Activated naive CD8-positive, alpha-beta T cell treated with anti-CD3 and anti-CD28 coated beads for 36 hours (primary cell): ENCODE measurements around the gene CALN1. TPM values are rescaled to one million over a fixed set of nuclear protein-coding genes. Genes with fewer than 3 reads are reported as not detected.
"Not testable (repeated sequence)": the region's sequence is repeated elsewhere in the genome, so short reads cannot be mapped to it uniquely, and the experiment has no call there.

Experiments used
- DNase-seq: peaks from one replicate; pipeline ENCODE4 v3.0.0; 2021
- H3K27ac Mint-ChIP-seq: one replicate; pipeline ENCODE4 v1.8.0; 2022; ENCODE audit warnings: mild to moderate bottlenecking, moderate library complexity, mixed read lengths
- H3K27me3 Mint-ChIP-seq: one replicate; pipeline ENCODE4 v1.8.0; 2022; ENCODE audit warnings: mild to moderate bottlenecking, mixed read lengths
- H3K36me3 Mint-ChIP-seq: one replicate; pipeline ENCODE4 v1.8.0; 2021; ENCODE audit warnings: mild to moderate bottlenecking, mixed read lengths
- H3K4me1 Mint-ChIP-seq: one replicate; pipeline ENCODE4 v1.8.0; 2021; ENCODE audit warnings: mixed read lengths
- H3K4me3 Mint-ChIP-seq: one replicate; pipeline ENCODE4 v1.8.0; 2022; ENCODE audit warnings: mild to moderate bottlenecking, moderate library complexity, mixed read lengths
- H3K9me3 Mint-ChIP-seq: one replicate; pipeline ENCODE4 v1.8.0; 2022; ENCODE audit warnings: mixed read lengths
- total RNA-seq, 2 experiments: library from RNA; stranded (reverse); gene quantifications; one replicate each; pipeline ENCODE4 v1.2.3, GENCODE V29; 2021

Gene CALN1
- total RNA-seq, 2 experiments from 2014 or later = not detected

DNA sequence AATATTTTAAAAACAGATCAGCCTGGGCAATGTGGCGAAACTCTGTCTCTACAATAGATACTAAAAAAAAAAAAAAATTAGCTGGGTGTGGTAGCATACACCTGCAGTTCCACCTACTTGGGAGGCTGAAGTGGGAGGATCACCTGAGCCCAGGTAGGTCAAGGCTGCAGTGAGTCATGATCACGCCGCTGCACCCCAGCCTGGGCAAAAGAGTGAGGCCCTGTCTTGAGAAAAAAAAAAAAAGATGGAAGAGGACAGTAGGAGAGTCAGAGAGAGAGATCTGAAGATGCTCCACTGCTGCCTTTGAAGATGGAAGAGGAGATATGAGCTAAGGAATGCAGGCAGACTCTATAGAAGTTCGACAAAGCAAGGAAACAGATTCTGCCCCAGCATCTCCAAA, 181.9 kb downstream of the CALN1 start:
- no peaks in the 10 kb centered on the region for H3K27me3 Mint-ChIP-seq
- peaks cover 3% of the 10 kb centered on the region for H3K9me3 Mint-ChIP-seq
- H3K4me1 Mint-ChIP-seq = no peaks in the 10 kb centered on the region
- H3K4me3 Mint-ChIP-seq = no peak overlapping the region
- no peak for DNase-seq
- no peaks in the 10 kb centered on the region for H3K36me3 Mint-ChIP-seq
- H3K27ac Mint-ChIP-seq = no peak overlapping the region

DNA sequence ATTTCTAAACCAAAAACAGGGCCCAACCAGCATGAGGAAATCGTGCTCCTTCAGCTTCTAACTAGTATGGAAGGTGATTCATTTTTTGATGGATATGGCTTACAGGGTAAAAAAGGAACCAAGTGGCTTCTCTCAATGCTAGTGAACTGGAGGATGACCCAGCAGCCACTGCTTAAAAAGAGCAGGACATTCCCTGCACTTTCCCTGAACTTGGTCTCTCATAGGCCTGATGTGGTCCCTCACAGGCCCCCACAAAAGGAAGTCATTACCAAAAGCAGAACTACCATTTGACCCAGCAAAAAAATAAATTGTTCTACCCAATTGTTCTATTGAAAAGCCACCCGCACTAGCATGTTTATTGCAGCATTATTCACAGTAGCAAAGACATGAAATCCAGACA, 188.8 kb downstream of the CALN1 start:
- H3K4me1 Mint-ChIP-seq = no peaks in the 10 kb centered on the region
- H3K4me3 Mint-ChIP-seq = no peak overlapping the region
- no peak for DNase-seq
- no peaks in the 10 kb centered on the region for H3K36me3 Mint-ChIP-seq
- H3K27ac Mint-ChIP-seq = no peak overlapping the region
- peaks cover 5% of the 10 kb centered on the region for H3K9me3 Mint-ChIP-seq
- no peaks in the 10 kb centered on the region for H3K27me3 Mint-ChIP-seq

DNA sequence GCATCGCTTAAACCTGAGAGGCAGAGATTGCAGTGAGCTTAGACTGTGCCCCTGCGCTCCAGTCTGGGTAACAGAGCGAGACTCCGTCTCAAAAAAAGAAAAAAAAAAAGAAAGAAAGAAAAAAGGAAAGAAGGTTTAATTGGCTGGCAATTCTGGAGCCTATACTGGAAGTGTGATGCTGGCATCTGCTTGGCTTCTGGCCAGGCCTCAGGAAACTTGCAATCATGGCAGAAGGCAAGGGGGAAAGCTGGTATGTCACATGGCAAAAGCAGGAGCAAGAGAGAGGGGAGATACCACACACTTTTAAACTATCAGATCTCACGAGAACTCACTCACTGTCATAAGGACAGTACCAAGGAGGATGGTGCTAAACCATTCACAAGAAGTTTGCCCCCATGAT, 190.0 kb downstream of the CALN1 start:
- Mint-ChIP-seq H3K36me3 (no peaks in the 10 kb centered on the region), H3K27me3 (no peaks in the 10 kb centered on the region), H3K4me3 (no peak overlapping the region), H3K9me3 (peaks cover 5% of the 10 kb centered on the region), H3K4me1 (no peaks in the 10 kb centered on the region), H3K27ac (no peak overlapping the region)
- no peak for DNase-seq

DNA sequence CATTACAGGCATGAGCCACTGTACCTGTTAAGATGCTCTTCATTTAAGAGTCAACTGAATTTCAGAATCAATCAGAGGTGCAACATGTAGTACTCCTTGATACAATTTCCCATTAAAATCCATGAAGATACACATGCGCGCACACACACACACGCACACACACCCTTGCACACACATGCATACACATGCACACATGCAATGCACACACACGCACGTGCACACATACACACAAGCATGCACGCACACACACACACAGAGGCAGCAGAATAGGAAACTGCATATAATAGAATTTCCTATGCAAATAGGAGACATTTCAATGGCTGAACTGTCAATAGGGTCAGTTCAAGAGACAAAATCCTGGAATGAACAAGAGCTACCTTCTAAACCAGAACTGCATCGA, 192.6 kb downstream of the CALN1 start:
- no peaks in the 10 kb centered on the region for H3K27me3 Mint-ChIP-seq
- H3K4me3 Mint-ChIP-seq = no peak overlapping the region
- H3K36me3 Mint-ChIP-seq = no peaks in the 10 kb centered on the region
- no peak overlapping the region for H3K27ac Mint-ChIP-seq
- peaks cover 2% of the 10 kb centered on the region for H3K9me3 Mint-ChIP-seq
- DNase-seq = no peak
- H3K4me1 Mint-ChIP-seq = no peaks in the 10 kb centered on the region

DNA sequence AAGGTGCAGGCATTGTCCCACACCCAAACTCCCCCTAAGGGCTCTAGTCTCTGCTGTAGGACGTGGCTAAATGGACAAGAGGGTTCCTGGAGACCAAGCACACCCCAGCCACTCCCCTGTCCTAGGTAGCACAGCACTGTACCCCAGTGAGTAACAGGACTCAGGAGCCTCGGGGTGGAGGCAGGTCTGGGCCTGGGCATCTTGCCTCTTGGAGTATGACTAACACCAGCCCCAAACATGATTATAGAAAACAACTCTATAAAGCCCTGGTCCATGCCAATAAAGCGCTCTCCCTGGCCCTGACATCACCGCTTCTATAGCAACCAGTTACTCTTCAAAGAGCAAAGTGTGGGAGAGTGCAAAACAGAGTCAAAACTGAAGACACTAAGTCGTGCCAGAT, 195.0 kb downstream of the CALN1 start:
- Mint-ChIP-seq H3K4me1 (no peaks in the 10 kb centered on the region), H3K27ac (no peak overlapping the region), H3K9me3 (no peaks in the 10 kb centered on the region), H3K27me3 (no peaks in the 10 kb centered on the region), H3K36me3 (no peaks in the 10 kb centered on the region), H3K4me3 (no peak overlapping the region)
- DNase-seq = no peak

DNA sequence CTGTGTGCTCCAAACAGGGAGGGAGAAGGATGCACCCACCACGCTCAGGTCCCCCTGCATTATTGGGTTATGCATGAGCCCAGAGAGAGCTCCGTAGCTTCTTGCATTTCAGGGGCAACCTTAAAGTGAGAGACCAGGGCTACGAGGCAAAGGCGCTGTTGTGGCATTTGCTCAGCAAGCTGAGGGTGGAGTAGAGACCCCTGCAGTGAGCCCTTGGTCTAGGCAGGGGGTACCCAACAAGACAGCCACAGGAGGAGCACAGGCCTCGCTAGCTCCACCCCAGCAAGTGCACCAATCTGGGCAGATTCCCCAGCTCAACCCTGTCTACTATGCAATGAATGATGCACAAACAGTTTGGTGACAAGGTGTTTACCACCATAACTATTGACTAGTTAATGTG, 198.4 kb downstream of the CALN1 start:
- Mint-ChIP-seq H3K27me3 (peaks cover 6% of the 10 kb centered on the region), H3K4me3 (no peak overlapping the region), H3K27ac (no peak overlapping the region), H3K4me1 (no peaks in the 10 kb centered on the region), H3K36me3 (no peaks in the 10 kb centered on the region), H3K9me3 (peaks cover 7% of the 10 kb centered on the region)
- no peak for DNase-seq

DNA sequence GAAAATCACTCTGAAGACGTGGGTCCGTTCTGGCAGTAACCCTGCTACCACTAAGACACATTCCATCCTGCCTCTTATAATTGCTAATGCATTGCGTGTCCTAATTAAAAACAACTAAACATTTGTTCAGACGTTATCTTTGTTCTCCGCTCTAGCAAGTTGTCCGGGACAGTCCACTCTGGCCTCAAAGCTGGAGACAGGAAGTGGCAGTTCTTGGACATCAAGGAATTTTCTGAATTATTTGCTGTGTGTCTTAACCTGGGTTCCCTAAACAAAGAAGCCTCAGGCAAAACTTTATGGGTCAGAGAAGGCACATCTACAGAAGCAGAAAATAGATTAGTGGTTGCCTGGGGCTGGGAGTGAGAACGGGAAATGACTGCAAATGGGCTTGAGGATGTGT, 199.1 kb downstream of the CALN1 start:
- Mint-ChIP-seq H3K36me3 (no peaks in the 10 kb centered on the region), H3K4me1 (no peaks in the 10 kb centered on the region), H3K4me3 (no peak overlapping the region), H3K27ac (no peak overlapping the region), H3K9me3 (peaks cover 7% of the 10 kb centered on the region), H3K27me3 (peaks cover 6% of the 10 kb centered on the region)
- DNase-seq = no peak

DNA sequence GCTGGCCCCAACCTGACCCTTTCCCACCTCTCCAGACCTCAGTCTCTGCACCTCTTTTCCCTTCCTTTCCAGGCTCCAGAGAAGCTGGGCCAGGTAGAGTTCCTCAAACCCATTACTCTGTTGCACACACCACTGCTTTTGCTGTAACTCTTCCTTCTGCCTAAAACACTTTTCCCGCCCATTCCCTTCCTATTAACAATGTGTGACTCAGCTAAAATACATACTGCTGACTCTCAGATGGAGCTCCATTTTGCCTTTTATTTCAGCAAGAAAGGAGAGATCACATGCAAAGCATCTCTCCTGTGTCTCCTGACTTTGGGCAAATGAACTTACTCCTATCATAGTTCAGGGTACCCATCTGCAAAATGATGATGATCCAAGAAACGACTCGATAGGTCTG, 201.0 kb downstream of the CALN1 start:
- Mint-ChIP-seq H3K9me3 (peaks cover 8% of the 10 kb centered on the region), H3K4me3 (no peak overlapping the region), H3K36me3 (no peaks in the 10 kb centered on the region), H3K27me3 (peaks cover 6% of the 10 kb centered on the region), H3K4me1 (no peaks in the 10 kb centered on the region), H3K27ac (no peak overlapping the region)
- DNase-seq = no peak

DNA sequence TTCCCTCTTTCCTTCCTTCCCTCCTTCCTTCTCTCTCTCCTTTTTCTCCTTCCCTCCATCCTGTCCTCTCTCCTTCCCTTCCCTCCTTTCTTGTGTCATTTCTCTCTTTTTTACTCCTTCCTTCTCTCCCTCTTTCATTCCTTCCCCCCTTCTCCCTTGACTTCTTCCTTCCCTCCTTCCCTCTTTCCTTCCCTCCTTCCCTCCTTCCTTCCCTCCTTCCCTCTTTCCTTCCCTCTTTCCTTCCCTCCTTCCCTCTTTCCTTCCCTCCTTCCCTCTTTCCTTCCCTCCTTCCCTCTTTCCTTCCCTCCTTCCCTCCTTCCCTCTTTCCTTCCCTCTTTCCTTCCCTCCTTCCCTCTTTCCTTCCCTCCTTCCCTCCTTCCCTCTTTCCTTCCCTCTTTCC, 203.1 kb downstream of the CALN1 start:
- H3K27me3 Mint-ChIP-seq, H3K36me3 Mint-ChIP-seq, H3K4me3 Mint-ChIP-seq, H3K4me1 Mint-ChIP-seq, H3K27ac Mint-ChIP-seq, DNase-seq: not testable (repeated sequence)
- peaks cover 10% of the 10 kb centered on the region for H3K9me3 Mint-ChIP-seq

DNA sequence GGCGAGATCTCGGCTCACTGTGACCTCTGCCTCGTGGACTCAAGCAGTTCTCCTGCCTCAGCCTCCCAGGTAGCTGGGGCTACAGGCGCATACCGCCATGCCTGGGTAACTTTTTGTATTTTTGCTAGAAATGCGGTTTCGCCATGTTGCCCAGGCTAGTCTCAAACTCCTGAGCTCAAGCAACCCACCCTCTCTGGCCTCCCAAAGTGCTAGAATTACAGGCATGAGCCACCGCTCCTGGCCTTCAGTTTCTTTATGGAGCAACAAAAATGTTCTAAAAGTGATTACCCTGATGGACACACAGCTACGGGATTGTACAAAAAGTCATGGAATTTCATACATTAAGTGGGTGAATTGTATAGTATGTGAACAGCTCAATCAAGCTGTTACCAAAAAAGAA, 216.0 kb downstream of the CALN1 start:
- Mint-ChIP-seq H3K4me3 (no peak overlapping the region), H3K27ac (no peak overlapping the region), H3K27me3 (no peaks in the 10 kb centered on the region), H3K9me3 (no peaks in the 10 kb centered on the region), H3K4me1 (no peaks in the 10 kb centered on the region), H3K36me3 (no peaks in the 10 kb centered on the region)
- DNase-seq = no peak

DNA sequence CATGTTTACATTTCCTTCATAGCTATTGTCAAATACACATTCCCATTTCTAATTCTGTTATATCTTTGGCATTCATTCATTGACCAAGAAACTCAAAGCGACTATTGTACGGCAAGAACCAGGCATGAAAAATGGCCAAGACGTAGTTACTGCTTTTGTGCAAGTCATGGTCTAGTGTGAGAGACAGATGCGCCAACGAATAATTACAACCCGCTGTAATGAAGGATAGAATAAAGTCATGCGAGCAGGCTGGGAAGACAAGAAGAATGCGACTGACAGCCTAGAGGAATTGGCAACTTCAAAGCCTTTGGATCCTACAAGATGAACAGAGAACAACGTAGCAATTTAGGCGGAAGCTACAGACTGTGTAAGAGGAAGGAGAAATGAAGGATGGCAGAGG, 221.2 kb downstream of the CALN1 start:
- Mint-ChIP-seq H3K27me3 (no peaks in the 10 kb centered on the region), H3K9me3 (peaks cover 2% of the 10 kb centered on the region), H3K27ac (no peak overlapping the region), H3K4me1 (no peaks in the 10 kb centered on the region), H3K36me3 (no peaks in the 10 kb centered on the region), H3K4me3 (no peak overlapping the region)
- no peak for DNase-seq

DNA sequence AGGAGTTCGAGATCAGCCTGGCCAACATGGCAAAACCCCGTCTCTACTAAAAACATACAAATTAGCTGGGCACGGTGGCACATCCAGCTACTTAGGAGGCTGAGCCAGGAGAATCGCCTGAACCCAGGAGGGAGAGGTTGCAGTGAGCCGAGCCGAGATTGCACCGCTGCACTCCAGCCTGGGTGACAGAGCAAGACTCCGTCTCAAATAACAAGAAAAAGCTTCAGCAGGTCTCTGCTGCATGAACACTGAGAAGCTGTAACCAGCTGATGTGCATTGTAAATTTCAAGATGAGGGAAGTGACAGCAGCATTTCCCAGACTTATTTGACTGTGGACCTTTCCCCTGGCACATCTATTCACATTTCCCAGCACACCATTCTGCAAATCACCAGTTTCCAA, 222.0 kb downstream of the CALN1 start:
- Mint-ChIP-seq H3K9me3 (peaks cover 2% of the 10 kb centered on the region), H3K4me3 (no peak overlapping the region), H3K4me1 (no peaks in the 10 kb centered on the region), H3K36me3 (no peaks in the 10 kb centered on the region), H3K27me3 (no peaks in the 10 kb centered on the region), H3K27ac (no peak overlapping the region)
- no peak for DNase-seq

DNA sequence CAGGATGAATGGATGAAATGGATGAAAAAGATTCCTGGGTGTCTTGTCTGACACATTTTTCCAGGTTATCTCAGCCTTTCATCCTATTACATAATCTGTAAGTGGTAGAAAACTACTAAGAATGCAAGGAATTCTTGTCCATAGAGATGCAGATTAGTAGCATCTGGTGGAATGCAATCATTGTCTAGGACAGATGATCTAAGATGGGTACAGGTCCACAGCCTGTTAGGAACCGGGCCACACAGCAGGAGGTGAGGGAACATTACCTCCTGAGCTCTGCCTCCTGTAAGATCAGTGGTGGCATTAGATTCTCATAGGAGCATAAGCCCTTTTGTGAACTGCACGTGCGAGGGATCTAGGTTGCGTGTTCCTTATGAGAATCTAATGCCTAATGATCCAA, 225.0 kb downstream of the CALN1 start:
- no peaks in the 10 kb centered on the region for H3K36me3 Mint-ChIP-seq
- no peak overlapping the region for H3K4me3 Mint-ChIP-seq
- no peak overlapping the region for H3K27ac Mint-ChIP-seq

DNA sequence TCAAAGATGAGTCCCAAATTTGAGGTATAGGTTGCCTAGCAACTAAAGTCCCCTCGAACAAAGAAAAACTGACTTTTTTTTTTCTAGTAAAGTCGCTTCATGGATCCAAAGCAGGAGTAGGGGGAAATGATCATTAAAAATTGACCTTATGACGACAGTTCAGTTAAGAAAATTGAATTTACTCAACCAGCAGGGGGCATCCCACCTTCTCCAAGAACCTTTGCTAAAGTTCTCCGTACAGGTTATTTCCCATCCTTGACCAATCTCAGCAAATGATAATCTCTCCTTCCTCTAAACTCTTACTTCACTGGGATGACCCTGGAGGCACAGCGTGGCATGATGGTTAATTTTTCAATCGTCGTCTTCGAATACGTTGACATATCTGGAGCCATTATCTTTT, 228.3 kb downstream of the CALN1 start:
- no peaks in the 10 kb centered on the region for H3K4me1 Mint-ChIP-seq
- H3K36me3 Mint-ChIP-seq = no peaks in the 10 kb centered on the region
- H3K27me3 Mint-ChIP-seq = no peaks in the 10 kb centered on the region
- no peak for DNase-seq
- H3K27ac Mint-ChIP-seq = no peak overlapping the region
- no peak overlapping the region for H3K4me3 Mint-ChIP-seq
- peaks cover 1% of the 10 kb centered on the region for H3K9me3 Mint-ChIP-seq

More for the DNA sequence above, 225.0 kb downstream of the CALN1 start:
- Mint-ChIP-seq H3K27me3 (no peaks in the 10 kb centered on the region), H3K9me3 (peaks cover 2% of the 10 kb centered on the region), H3K4me1 (no peaks in the 10 kb centered on the region)
- DNase-seq = no peak

DNA sequence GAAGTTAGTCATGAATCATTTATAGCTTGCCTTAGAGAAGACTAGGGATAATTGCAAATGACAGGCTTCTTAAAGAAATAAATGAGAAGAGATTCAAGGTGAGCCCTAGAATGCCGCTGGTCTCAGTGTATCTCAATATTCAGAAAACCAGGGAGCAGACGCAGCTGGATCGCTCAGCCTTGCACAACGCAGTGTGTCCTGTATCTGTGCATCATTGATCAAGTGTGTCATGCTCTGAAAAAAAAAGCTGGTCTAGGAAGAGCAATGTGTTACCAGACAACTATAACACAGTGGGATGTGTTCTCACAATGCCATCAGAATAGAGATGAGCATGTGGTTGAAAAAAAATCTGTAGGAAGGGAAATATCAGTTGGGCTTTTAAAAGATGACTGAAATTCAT, 230.1 kb downstream of the CALN1 start:
- Mint-ChIP-seq H3K36me3 (no peaks in the 10 kb centered on the region), H3K27me3 (no peaks in the 10 kb centered on the region), H3K27ac (no peak overlapping the region), H3K4me1 (no peaks in the 10 kb centered on the region), H3K9me3 (no peaks in the 10 kb centered on the region), H3K4me3 (no peak overlapping the region)
- DNase-seq = no peak

DNA sequence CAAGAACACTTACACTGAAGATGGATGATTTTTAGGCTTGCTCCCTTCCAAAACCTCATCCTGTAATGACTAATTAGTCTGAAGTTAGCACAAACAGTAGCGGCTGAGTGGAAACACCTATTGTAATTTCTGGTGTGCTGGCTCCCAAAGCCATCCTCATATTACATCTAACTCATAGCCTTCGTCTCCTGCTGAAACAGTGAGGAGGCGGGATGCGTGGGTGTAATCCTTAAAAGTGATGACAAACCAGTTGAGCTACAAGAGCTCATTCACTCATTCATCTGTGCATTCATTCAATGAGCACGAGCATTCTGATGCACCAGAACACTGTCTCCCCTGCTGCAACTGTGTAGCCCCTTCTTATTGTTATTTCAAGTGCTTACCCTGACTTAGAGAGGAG, 235.3 kb downstream of the CALN1 start:
- Mint-ChIP-seq H3K4me3 (no peak overlapping the region), H3K27ac (no peak overlapping the region), H3K36me3 (no peaks in the 10 kb centered on the region), H3K27me3 (no peaks in the 10 kb centered on the region), H3K4me1 (no peaks in the 10 kb centered on the region), H3K9me3 (peaks cover 11% of the 10 kb centered on the region)
- DNase-seq = no peak

DNA sequence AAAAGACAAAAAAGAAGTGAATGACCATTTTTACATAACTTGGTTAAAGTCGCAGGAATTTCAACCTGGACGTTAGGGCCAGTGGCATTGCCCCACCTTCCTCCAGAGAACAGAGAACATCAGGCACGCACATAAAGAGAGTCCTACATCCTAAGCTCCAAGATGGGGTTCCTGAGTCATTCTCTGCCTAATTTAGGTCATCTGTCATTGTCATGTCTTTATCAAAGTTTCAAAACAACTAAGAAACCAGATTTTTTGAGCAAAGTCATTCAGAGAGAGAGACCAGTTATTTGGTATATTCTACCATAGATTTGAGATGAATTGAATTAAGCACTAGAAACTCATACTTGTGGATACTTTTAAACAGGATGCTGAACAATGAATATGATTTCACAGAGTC, 241.7 kb downstream of the CALN1 start:
- Mint-ChIP-seq H3K36me3 (no peaks in the 10 kb centered on the region), H3K27me3 (no peaks in the 10 kb centered on the region), H3K9me3 (peaks cover 17% of the 10 kb centered on the region), H3K27ac (no peak overlapping the region), H3K4me3 (no peak overlapping the region), H3K4me1 (no peaks in the 10 kb centered on the region)
- no peak for DNase-seq
